CD1c-positive myeloid dendritic cell (primary cell): ENCODE results near the gene ZNF600.
A peak's percentile ranks its signal among the peaks of the same experiment; 100 is the strongest.
"Not testable (repeated sequence)": the region's sequence is repeated elsewhere in the genome, so short reads cannot be mapped to it uniquely, and the experiment has no call there.

Experiments
- DNase-seq: peaks from one replicate; pipeline ENCODE4 v3.0.0-alpha.2; 2016; ENCODE audit errors: extremely low spot score

Gene ZNF600

DNA sequence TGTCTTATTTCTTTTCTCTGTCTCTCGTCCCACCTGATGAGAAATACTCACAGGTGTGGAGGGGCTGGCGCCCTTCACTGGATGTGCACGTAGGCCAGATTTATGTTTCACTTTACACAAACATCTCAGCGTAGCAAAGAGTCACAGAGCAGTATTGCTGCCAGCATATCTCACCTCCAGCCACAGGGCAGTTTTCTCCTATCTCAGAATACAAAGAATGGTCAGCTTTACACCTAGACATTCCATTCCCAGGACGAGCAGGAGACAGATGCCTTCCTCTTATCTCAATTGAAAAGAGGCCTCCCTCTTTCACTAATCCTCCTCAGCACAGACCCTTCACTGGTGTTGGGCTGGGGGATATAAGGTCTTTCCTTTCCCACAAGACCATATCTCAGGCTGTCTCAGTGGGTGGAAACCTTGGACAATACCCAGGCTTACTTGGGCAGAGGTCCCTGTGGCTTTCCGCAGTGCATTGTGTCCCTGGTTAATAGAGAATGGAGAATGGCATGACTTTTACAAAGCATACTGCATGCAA, 44.6 kb downstream of the ZNF600 start:
- DNase-seq, result no peak

DNA sequence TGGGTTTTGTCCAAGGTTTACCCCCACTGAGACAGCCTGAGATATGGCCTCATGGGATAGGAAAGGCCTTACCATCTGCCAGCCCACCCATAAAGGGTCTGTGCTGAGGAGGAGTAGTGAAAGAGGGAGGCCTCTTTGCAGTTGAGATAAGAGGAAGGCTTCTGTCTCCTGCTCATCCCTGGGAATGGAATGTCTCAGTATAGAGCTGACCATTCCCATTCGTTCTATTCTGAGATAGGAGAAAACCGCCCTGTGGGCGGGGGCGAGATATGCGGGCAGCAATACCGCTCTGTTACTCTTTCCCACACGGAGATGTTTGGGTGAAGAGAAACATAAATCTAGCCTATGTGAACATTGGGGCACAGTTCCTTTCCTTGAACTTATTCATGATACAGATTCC, 45.2 kb downstream of the ZNF600 start:
- not testable (repeated sequence) for DNase-seq

DNA sequence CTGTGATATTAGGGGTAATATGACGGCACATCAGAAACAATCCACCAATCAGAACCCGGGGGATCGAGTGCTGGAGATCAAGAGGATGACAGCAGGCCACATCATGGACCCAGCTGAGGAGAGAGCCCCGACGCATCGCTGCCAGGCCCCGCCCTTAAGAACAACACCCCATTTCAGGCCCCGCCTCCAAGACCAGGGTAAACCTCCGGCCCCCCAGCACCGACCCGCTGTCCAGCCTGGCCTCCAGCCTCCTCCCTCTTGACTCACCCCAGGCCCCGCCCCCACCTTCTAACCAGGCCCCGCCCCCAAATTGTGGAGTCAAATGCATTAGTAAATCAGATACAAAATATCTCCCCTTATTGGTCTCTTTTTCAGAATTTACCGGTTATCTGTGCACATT, 47.0 kb downstream of the ZNF600 start:
- DNase-seq, result no peak

DNA sequence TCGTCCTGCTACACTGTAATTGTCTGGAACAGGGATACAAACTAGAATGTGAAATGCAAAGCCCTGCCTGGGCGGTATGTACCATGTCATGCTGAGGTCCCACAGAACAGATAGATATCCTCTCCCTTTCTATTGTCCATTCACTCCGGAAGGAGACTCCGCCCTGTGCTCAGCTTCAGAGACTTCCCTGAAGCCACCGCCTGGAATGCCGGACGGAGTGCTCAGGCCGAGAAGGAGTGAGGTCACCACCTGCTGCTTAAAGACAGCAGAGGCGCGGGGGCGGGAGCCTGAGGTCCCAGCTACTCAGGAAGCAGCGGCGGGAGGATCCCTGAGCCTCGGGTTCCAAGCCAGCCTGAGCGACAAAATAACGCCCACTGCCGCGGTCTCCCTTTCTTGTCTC, 50.9 kb downstream of the ZNF600 start:
- DNase-seq, result no peak

DNA sequence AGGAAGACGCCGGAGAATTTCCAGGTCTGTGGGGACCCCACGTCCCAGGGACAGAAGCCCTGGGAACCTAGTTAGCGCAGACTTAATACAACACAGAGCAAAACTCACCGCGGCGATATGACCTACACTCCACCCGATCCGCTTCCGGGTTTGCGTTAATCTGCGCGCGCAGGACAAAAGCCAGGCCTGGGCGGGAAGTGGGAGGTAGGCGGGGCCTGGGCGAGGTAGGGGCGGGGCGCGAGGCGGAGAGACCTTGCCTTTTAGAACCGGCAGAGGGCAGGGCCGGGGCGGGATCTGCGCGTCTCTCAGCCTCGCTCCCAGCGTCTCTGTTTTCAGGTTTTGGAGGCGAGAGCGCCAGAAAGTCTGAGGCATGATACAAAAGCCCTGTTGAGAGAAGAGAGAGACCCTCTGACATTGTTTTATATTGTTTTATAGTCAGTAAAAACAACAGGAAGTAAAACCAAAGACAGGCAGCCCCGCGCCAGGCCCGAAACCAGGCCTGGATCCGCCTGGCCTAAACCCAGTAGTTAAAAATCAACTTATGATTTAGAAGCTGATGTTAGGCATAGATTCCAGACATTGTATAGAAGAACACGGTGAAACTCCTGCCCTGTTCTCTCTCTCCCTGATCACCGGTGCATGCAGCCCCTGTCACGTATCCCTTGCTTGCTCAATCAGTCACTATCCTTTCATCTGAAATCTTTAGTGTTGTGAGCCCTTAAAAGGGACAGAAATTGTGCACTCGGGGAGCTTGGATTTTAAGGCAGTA, 51.5 kb downstream of the ZNF600 start, which contains the start of gene ZNF611:
Gene ZNF611 (minus strand): TSS at position 152 of the 769 bp plus-strand sequence. CDS start 19,150 bp downstream, outside the sequence.
- DNase-seq, result peak; percentile 99

DNA sequence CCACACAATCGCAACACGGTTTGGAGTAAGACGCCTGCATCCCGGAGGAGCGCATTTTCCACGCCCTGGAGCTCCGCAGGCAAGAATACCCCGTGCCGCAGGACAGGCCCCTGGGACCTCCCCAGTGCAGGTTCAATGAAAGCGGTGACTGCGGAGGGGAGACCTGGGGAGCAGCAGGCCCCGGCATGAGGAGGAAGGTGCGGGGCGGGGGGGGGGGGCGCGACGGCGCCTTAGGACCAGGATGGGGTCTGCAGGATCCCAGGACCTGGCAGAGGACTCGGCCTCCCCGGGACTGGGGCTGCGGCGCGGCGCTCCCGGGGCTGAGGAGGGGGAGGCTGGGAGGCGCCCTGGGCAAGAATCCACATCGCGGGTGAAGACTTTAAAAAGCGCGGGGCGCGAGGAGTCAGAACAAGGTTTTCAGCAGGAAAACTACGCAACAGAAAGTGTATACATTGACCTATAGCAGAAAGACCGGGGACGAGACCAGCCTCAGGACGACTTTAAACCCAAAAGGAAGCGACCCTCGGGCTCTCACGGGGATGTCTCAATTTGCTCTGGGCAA, 52.2 kb downstream of the ZNF600 start:
- DNase-seq, result no peak

DNA sequence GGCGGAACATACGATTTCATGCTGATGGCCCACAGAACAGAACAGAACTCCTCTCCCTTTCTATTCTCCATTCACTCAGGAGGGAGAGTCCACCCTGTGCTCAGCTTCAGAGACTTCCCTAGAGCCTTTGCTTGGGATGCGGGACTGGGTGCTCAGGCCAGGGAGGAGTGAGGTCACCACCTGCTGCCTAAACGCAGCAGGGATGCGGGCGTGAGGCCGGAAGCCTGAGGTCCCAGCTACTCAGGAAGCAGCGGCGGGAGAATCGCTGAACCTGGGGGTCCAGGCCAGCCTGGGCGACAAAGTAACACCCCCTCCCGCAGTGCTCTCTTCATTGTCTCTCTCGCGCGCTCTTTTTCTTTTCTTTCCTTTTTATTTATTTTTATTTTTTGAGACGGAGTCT, 60.5 kb downstream of the ZNF600 start:
- DNase-seq, result not testable (repeated sequence)

DNA sequence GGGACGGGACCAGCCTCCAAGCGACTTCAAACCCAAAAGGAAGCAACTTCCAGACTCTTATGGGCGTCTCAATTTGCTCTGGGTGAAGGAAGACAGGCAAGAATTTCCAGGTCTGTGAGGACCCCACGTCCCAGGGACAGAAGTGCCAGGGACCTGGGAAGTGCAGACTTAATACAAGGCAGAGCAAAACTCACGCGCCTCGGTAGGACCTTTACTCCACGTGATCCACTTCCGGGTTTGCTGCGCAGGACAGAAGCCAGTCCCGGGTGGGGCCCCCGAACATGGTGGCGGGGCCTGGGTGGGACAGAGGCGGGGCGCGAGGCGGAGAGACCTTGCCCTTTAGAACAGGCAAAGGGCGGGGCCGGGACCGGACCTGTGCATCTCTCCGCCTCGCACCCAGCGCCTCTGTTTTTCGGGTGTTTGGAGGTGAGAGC, 61.0 kb downstream of the ZNF600 start:
- DNase-seq, result no peak

DNA sequence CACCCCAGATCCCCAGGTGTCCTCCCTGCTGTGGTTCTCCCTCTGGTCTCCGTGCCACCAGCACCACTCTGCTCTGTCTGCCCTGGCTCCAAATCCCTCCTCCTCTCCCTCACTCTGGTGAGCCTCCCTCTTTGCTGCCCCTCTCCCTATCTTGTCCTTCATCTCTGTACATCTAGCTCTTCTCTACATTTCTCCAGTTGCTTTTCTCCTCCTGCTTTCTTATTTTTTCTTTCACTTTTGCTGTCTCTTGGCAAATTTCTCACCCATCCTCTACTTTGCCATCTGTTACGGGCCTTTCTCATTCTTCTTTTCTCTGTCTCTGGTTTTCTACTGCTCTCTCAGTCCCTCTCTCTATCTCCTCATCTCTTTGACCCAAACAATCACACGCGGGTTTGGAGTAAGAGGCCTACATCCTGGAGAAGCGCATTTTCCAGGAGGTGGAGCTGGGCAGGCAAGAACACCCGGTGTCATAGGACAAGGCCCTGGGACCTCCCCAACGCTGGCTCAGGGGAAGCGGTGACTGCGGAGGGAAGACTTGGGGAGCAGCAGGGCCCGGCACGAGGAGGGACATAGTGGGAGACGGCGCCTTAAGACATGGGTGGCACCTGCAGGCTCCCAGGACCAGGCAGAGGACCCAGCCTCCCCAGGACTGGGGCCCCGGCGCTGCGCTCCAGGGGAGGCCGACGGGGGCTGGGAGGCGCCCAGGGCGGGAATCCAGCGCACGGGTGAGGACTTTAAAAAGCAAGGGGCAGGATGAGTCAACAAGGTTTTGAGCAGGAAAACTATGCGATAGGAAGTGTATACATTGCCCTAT, 61.7 kb downstream of the ZNF600 start:
- DNase-seq, result no peak

DNA sequence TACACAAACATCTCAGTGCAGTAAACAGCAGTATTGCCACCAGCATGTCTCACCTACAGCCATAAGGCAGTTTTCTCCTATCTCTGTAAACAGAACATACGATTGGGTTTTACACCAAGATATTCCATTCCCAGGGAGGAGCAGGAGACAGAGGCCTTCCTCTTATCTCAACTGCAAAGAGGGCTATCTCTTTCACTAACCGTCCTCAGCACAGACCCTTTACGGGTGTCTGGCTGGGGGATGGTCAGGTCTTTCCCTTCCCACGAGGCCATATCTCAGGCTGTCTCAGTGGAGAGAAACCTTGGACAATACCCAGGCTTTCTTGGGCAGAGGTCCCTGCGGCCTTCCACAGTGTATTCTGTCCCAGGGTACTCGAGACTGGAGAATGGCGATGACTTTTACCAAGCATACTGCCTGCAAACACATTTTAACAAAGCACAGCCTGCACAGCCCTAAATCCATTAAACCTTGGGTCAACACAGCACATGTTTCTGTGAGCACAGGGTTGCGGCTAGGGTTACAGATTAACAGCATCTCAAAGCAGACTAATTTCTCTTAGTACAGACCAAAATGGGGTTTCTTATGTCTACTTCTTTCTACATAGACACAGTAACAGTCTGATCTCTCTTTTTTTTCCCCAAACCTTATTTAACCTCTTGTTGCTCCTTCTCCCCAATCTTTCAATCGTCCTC, 62.5 kb downstream of the ZNF600 start:
- DNase-seq, result not testable (repeated sequence)

DNA sequence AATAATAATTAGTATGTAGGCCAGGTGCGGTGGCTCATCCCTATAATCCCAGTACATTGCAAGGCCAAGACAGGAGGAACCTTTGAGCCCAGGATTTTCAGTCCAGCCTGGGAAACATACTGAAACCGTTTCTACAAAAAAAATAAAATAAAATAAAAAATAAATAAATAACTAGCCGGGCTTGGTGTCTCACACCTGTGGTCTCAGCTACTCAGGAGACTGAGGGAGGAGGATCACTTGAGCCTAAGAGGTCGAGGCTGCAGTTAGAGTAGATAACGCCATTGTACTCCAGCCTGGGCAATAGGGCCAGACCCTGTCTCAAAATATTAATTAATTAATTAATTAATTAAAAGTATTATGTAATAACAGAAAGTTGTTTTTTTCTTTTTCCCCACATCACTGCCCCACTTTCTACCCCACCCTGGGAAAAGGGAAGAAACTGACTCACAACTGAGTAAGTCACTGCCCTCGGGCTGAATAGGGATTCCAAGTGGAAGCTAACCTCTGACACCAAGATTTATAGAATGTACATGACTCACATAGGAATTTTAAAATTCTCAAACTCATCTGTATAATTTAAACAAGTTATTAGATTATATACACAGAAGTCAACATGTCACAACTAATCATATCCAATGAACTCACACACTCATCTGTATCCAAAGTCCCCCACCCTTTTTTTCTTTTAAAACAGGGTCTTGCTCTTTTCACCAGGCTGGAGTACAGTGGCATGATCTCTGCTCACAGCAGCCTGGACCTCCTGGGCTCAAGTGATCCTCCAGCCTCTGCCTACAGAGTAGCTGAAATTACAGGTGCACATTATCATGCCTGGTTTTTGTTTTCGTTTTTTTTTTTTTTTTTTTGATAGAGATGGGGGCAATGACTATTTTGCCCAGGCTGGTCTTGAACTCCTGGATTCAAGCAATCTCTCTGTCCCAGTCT, 64.3 kb downstream of the ZNF600 start:
- DNase-seq, result no peak

DNA sequence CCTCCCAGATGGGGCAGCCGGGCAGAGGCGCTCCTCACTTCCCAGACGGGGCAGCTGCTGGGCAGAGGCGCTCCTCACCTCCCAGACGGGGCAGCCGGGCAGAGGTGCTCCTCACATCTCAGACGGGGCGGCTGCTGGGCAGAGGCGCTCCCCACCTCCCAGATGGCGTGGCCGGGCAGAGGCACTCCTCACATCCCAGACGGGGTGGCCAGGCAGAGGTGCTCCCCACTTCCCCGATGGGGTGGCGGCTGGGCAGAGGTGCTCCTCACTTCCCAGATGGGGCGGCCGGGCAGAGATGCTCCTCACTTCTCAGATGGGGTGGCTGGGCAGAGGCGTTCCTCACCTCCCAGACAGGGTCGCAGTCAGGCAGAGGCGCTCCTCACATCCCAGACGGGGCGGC, 66.0 kb downstream of the ZNF600 start:
- not testable (repeated sequence) for DNase-seq

DNA sequence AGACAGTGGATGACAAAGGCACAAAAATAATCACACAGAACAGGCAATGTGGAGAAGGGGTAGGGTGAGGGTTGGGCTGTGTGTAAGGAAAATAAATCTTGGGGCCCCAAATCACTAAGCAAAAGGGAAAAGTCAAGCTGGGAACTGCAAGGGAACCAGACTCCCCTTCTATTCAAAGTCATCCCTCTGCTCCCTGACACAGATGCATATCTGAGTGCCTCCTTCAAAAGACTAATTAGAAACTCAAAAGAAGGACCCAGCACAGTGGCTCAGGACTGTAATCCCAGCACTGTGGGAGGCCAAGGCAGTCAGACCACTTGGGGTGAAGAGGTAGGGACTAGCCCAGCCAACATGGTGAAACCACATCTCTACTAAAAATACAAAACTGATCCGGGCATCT, 70.1 kb downstream of the ZNF600 start:
- no peak for DNase-seq

DNA sequence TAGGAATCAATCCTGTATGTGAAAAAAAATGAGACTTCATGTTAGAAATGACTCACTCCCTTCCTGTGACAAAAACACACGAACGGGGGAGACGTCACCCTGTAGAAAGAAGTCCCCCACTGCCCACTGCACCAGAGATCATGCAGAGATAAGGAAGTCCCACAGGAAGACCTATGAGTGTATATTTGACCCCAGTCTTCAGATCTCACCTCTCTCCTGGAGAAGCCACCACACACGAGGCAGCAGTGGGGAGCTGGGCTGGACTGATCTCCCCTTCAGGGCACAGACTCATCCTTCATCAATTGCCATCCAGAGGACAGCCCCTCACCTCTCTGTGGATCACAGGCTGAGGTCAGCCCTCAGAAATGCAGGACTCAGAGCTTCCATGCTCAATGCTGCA, 70.7 kb downstream of the ZNF600 start:
- not testable (repeated sequence) for DNase-seq

DNA sequence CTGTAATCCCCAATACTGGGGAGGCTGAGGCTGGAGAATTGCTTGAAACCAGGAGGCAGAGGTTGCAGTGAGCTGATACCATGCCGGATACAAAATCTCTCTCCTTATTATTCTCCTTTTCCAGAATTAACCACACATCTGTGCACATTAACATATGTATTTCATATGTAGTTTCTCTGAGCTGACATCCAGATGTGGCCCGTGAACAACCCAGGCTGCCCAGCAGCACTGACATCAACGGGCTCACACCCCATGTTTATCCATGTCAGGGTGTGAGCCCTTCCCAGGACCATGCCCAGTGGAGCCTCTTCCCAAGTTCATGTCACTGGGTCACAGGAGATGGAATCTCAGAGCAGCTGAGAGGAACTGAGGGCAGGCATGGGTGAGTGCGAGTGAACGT, 71.3 kb downstream of the ZNF600 start:
- DNase-seq, result not testable (repeated sequence)
